ENCODE measurements around the gene SFMBT1.

DNA sequence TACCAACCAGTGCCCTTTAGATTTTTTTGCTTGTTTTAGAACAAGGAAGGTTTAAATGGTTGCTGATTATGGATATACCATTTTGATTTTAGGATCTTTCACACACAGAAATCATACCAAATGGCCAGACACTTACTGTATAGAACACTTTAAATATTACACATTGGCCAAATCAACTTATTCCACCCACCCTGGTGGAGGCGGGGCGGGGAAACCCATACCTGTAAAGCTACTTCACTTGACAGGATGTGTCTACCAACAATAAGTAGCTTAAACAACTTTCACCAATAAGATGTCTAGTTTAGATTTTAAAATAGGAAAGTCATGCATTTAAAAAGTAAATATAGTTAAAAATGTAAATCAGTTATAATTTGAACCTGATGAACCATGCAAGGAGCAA lies 17.0 kb upstream of the SFMBT1 start:
- TF ChIP-seq, protein P1, sequence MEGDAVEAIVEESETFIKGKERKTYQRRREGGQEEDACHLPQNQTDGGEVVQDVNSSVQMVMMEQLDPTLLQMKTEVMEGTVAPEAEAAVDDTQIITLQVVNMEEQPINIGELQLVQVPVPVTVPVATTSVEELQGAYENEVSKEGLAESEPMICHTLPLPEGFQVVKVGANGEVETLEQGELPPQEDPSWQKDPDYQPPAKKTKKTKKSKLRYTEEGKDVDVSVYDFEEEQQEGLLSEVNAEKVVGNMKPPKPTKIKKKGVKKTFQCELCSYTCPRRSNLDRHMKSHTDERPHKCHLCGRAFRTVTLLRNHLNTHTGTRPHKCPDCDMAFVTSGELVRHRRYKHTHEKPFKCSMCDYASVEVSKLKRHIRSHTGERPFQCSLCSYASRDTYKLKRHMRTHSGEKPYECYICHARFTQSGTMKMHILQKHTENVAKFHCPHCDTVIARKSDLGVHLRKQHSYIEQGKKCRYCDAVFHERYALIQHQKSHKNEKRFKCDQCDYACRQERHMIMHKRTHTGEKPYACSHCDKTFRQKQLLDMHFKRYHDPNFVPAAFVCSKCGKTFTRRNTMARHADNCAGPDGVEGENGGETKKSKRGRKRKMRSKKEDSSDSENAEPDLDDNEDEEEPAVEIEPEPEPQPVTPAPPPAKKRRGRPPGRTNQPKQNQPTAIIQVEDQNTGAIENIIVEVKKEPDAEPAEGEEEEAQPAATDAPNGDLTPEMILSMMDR (IDR thresholded peaks at IDR 0.05; ENCODE audit: low read depth, low read length, missing input control) = no peak
- no peak for TF ChIP-seq FOXA1 (IDR thresholded peaks at IDR 0.05)
- TF ChIP-seq, protein P2, sequence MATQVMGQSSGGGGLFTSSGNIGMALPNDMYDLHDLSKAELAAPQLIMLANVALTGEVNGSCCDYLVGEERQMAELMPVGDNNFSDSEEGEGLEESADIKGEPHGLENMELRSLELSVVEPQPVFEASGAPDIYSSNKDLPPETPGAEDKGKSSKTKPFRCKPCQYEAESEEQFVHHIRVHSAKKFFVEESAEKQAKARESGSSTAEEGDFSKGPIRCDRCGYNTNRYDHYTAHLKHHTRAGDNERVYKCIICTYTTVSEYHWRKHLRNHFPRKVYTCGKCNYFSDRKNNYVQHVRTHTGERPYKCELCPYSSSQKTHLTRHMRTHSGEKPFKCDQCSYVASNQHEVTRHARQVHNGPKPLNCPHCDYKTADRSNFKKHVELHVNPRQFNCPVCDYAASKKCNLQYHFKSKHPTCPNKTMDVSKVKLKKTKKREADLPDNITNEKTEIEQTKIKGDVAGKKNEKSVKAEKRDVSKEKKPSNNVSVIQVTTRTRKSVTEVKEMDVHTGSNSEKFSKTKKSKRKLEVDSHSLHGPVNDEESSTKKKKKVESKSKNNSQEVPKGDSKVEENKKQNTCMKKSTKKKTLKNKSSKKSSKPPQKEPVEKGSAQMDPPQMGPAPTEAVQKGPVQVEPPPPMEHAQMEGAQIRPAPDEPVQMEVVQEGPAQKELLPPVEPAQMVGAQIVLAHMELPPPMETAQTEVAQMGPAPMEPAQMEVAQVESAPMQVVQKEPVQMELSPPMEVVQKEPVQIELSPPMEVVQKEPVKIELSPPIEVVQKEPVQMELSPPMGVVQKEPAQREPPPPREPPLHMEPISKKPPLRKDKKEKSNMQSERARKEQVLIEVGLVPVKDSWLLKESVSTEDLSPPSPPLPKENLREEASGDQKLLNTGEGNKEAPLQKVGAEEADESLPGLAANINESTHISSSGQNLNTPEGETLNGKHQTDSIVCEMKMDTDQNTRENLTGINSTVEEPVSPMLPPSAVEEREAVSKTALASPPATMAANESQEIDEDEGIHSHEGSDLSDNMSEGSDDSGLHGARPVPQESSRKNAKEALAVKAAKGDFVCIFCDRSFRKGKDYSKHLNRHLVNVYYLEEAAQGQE (IDR thresholded peaks at IDR 0.05) = no peak
- TF ChIP-seq YY1 (IDR thresholded peaks at IDR 0.05) = no peak
- no peak for TF ChIP-seq EGR1 (IDR thresholded peaks at IDR 0.05; ENCODE audit: low read depth in 2 of 2)
- TF ChIP-seq, protein P3, sequence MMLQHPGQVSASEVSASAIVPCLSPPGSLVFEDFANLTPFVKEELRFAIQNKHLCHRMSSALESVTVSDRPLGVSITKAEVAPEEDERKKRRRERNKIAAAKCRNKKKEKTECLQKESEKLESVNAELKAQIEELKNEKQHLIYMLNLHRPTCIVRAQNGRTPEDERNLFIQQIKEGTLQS (IDR thresholded peaks at IDR 0.05) = no peak
- no peak for TF ChIP-seq GABPA (IDR thresholded peaks at IDR 0.05 in 1 of 2, conservative IDR thresholded peaks at IDR 0.05 in 1 of 2)
- TF ChIP-seq RAD21 (IDR thresholded peaks at IDR 0.05) = no peak
- TF ChIP-seq RXRA (IDR thresholded peaks at IDR 0.05) = no peak
- TF ChIP-seq, protein P4, sequence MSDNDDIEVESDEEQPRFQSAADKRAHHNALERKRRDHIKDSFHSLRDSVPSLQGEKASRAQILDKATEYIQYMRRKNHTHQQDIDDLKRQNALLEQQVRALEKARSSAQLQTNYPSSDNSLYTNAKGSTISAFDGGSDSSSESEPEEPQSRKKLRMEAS (IDR thresholded peaks at IDR 0.05) = no peak
- TF ChIP-seq, protein P5, sequence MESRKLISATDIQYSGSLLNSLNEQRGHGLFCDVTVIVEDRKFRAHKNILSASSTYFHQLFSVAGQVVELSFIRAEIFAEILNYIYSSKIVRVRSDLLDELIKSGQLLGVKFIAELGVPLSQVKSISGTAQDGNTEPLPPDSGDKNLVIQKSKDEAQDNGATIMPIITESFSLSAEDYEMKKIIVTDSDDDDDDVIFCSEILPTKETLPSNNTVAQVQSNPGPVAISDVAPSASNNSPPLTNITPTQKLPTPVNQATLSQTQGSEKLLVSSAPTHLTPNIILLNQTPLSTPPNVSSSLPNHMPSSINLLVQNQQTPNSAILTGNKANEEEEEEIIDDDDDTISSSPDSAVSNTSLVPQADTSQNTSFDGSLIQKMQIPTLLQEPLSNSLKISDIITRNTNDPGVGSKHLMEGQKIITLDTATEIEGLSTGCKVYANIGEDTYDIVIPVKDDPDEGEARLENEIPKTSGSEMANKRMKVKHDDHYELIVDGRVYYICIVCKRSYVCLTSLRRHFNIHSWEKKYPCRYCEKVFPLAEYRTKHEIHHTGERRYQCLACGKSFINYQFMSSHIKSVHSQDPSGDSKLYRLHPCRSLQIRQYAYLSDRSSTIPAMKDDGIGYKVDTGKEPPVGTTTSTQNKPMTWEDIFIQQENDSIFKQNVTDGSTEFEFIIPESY (IDR thresholded peaks at IDR 0.05) = no peak
- no peak for TF ChIP-seq TAF1 (conservative IDR thresholded peaks at IDR 0.05)

All from liver (tissue), 3 donors.